Suppressor macrophage (primary cell): Measurements from ENCODE around the gene KIAA1586.
"Not testable (repeated sequence)": the region's sequence is repeated elsewhere in the genome, so short reads cannot be mapped to it uniquely, and the experiment has no call there.

ENCODE experiments used
- DNase-seq, 4 experiments: peaks; one replicate each; pipeline ENCODE4 v3.0.0-alpha.2; 2020 to 2022
- total RNA-seq, 17 experiments: gene quantifications; one replicate each; lab custom pipeline; 2026; ENCODE audit warnings: mixed read lengths in 6 of 17, inconsistent platforms in 3 of 17; lab: John Stamatoyannopoulos, UW

The KIAA1586 gene
- 3.4 to 20.8 (median 7.5) reads per million in 17 experiments for total RNA-seq

GRCh38 chr6:57046332-57047256, at the start of gene KIAA1586:
KIAA1586 (plus strand) TSS chr6:57046693; CDS start chr6:57046756, 63 bp downstream.
- peak; percentile 89 to 95 (median 94) for DNase-seq

GRCh38 chr6:56999049-56999448, 47.4 kb upstream of the KIAA1586 start:
- no peak for DNase-seq

- not testable (repeated sequence) for DNase-seq
These were observed 46.7 kb upstream of the KIAA1586 start for GRCh38 chr6:56999748-57000147.

- DNase-seq = no peak
These were observed 44.3 kb upstream of the KIAA1586 start for GRCh38 chr6:57002197-57002596.

- DNase-seq = no peak
These were observed 42.2 kb upstream of the KIAA1586 start for GRCh38 chr6:57004292-57004691.

GRCh38 chr6:57006101-57006500, 40.4 kb upstream of the KIAA1586 start:
- no peak for DNase-seq

- not testable (repeated sequence) for DNase-seq
These were observed 38.4 kb upstream of the KIAA1586 start for GRCh38 chr6:57008069-57008468.

GRCh38 chr6:57013521-57013926, 33.0 kb upstream of the KIAA1586 start:
- no peak for DNase-seq

GRCh38 chr6:57017069-57017468, 29.4 kb upstream of the KIAA1586 start:
- no peak for DNase-seq

GRCh38 chr6:57017841-57018240, 28.7 kb upstream of the KIAA1586 start:
- no peak for DNase-seq

- no peak for DNase-seq
These were observed 27.1 kb upstream of the KIAA1586 start for GRCh38 chr6:57019434-57019833.

GRCh38 chr6:57021086-57021720, 25.3 kb upstream of the KIAA1586 start:
- peak; percentile 5 to 72 (median 46) for DNase-seq

GRCh38 chr6:57024321-57024720, 22.2 kb upstream of the KIAA1586 start:
- no peak for DNase-seq

GRCh38 chr6:57024775-57025174, 21.7 kb upstream of the KIAA1586 start:
- DNase-seq = no peak

- DNase-seq = no peak
These were observed 20.5 kb upstream of the KIAA1586 start for GRCh38 chr6:57026001-57026400.

GRCh38 chr6:57027301-57027700, 19.2 kb upstream of the KIAA1586 start:
- no peak for DNase-seq

- DNase-seq = no peak
These were observed 17.3 kb upstream of the KIAA1586 start for GRCh38 chr6:57029213-57029612.

- no peak for DNase-seq
These were observed 13.3 kb upstream of the KIAA1586 start for GRCh38 chr6:57033228-57033627.

- no peak for DNase-seq
These were observed 10.9 kb upstream of the KIAA1586 start for GRCh38 chr6:57035549-57035948.

- DNase-seq = no peak
These were observed 7.6 kb upstream of the KIAA1586 start for GRCh38 chr6:57038906-57039305.

- peak in 3 of 4 experiments; percentile 3 to 16 (median 10) for DNase-seq
These were observed 6.5 kb upstream of the KIAA1586 start for GRCh38 chr6:57040011-57040410.

- DNase-seq = not testable (repeated sequence)
These were observed 2.4 kb upstream of the KIAA1586 start for GRCh38 chr6:57044061-57044460.

- DNase-seq = no peak
These were observed 1.9 kb upstream of the KIAA1586 start for GRCh38 chr6:57044568-57044967.

GRCh38 chr6:57047257-57047585, 728 bp downstream of the KIAA1586 start:
- not testable (repeated sequence) for DNase-seq
